BE2C (cell line): Measurements from ENCODE around the gene TMEM86B.
A peak's percentile ranks its signal among the peaks of the same experiment; 100 is the strongest.

Experiments used
- DNase-seq: peaks from one replicate; pipeline ENCODE4 v3.0.0-alpha.2; 2020
- H3K27me3 ChIP-seq: fragments of 250-450 bp; sonication (Bioruptor Pico); 2 replicates; pipeline ENCODE4 v1.5.1; 2020; ENCODE audit warnings: mild to moderate bottlenecking
- H3K36me3 ChIP-seq: fragments of 250-450 bp; sonication (Bioruptor Pico); 2 replicates; pipeline ENCODE4 v1.5.1; 2020; ENCODE audit warnings: mild to moderate bottlenecking
- H3K4me1 ChIP-seq: fragments of 250-450 bp; sonication (Bioruptor Pico); 2 replicates; pipeline ENCODE4 v1.5.1; 2020
- H3K4me3 ChIP-seq: 2 replicates; pipeline ENCODE4 v1.5.1; 2011; ENCODE audit warnings: low read depth, low read length
- H3K9me3 ChIP-seq: fragments of 250-450 bp; sonication (Bioruptor Pico); 2 replicates; pipeline ENCODE4 v1.5.1; 2020
- CTCF ChIP-seq: IDR thresholded peaks from 2 replicates; pipeline ENCODE4 v1.5.1; 2012; ENCODE audit warnings: mild to moderate bottlenecking, low read depth, low read length

Gene TMEM86B

GRCh38 chr19:55258476-55258827, 29.9 kb upstream of the TMEM86B start:
- peaks cover 4% of the 10 kb centered on the region; the same call in 1 of the 2 replicates for H3K4me1 ChIP-seq
- H3K4me3 ChIP-seq = peak overlapping the region; percentile 93
- DNase-seq = no peak
- no peaks in the 10 kb centered on the region for H3K9me3 ChIP-seq
- H3K27me3 ChIP-seq = no peaks in the 10 kb centered on the region
- H3K36me3 ChIP-seq = peaks cover 2% of the 10 kb centered on the region; the same call in 1 of the 2 replicates
- TF ChIP-seq CTCF = no peak

- no peaks in the 10 kb centered on the region for H3K27me3 ChIP-seq
- peaks cover 4% of the 10 kb centered on the region; the same call in 1 of the 2 replicates for H3K4me1 ChIP-seq
- no peak for DNase-seq
- TF ChIP-seq CTCF = no peak
- peak overlapping the region; percentile 93 for H3K4me3 ChIP-seq
- H3K36me3 ChIP-seq = peaks cover 2% of the 10 kb centered on the region; the same call in 1 of the 2 replicates
- no peaks in the 10 kb centered on the region for H3K9me3 ChIP-seq
Measured at GRCh38 chr19:55257461-55258420, 29.2 kb upstream of the TMEM86B start.

GRCh38 chr19:55256562-55257460, 28.2 kb upstream of the TMEM86B start:
- Histone ChIP-seq H3K9me3 (no peaks in the 10 kb centered on the region), H3K4me3 (peak overlapping the region; percentile 93), H3K36me3 (peaks cover 2% of the 10 kb centered on the region; the same call in 1 of the 2 replicates), H3K4me1 (peaks cover 4% of the 10 kb centered on the region; the same call in 1 of the 2 replicates), H3K27me3 (no peaks in the 10 kb centered on the region)
- no peak for DNase-seq
- no peak for TF ChIP-seq CTCF

- Histone ChIP-seq H3K36me3 (peaks cover 2% of the 10 kb centered on the region; the same call in 1 of the 2 replicates), H3K9me3 (no peaks in the 10 kb centered on the region), H3K27me3 (no peaks in the 10 kb centered on the region), H3K4me1 (peaks cover 4% of the 10 kb centered on the region; the same call in 1 of the 2 replicates), H3K4me3 (peak overlapping the region; percentile 93)
- no peak for TF ChIP-seq CTCF
- DNase-seq = no peak
Measured at GRCh38 chr19:55255618-55256423, 27.3 kb upstream of the TMEM86B start.

DNA sequence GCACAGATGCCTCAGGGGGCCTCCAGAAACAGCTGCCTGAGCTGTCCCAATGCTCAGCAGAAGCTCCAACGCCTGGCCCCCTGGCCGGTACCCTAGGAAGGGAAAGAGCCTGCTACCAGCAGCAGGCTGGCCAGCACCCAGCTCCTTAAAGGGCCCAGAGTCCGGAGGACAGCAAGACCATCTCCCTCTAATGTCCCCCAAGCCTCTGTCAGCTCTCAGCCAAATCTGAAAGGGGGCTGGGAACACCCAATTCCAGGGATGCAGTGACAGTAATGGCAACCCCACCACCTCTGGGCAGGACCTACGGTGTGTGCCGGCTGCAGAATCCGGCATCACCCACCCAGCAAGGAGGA, 26.0 kb upstream of the TMEM86B start:
- Histone ChIP-seq H3K36me3 (peaks cover 2% of the 10 kb centered on the region), H3K4me1 (peaks cover 4% of the 10 kb centered on the region; the same call in 1 of the 2 replicates), H3K4me3 (no peak overlapping the region), H3K9me3 (no peaks in the 10 kb centered on the region), H3K27me3 (no peaks in the 10 kb centered on the region)
- DNase-seq = no peak
- TF ChIP-seq CTCF = no peak
